GM21381 (cell line): ENCODE measurements around the gene ATXN7.

Experiments used
- ATAC-seq: cut with Tn5 transposase; IDR thresholded peaks from one replicate; pipeline ENCODE4 v1.9.1; 2021; ENCODE audit warnings: mild to moderate bottlenecking, moderate library complexity; ENCODE audit not compliant: unreplicated experiment

The ATXN7 gene

DNA sequence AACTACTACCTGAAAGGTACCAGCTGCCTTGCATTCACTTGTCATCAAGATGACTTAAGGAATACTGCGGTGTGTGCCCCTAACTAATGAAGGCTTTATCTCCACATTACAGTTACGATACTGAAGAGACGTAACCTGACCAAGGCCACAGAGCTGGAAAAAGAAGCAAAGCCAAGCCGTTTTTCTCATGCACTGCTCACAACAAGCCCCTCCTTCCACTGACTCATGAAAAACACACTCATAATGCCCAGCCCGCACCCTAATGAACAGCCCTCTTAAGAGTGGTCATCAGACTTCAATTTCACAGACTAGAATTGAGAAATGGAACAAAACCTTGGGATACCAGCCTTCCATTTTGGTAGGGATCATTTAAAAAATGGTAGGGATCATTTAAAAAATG is 148.0 kb downstream of the ATXN7 start:
- ATAC-seq: no peak

GRCh38 chr3:64016941-64017620 is 153.4 kb downstream of the ATXN7 start:
- ATAC-seq: no peak

DNA sequence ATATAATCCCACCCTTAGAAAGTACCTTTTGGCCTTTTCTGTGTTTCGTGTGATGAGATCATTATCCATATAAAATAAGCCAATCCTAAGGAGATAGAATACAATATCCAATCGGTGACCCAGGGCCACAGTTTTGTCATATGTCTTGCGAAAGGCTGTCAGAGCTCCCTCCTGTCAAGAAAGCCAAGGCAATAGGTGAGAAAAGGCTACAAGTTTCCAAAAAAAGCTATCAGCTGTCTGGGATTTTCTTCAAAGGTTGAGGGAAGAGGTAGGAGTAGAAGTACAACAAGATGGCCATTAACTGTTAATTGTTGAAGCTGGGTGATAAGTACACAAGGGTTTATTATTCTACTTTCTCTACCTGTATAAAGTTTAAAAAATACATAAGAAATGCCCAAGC is 155.6 kb downstream of the ATXN7 start:
- ATAC-seq: no peak

- ATAC-seq: no peak
Measured at GRCh38 chr3:64019879-64020278, 156.2 kb downstream of the ATXN7 start.

- ATAC-seq: no peak
Measured at GRCh38 chr3:64021922-64022321, 158.3 kb downstream of the ATXN7 start.

DNA sequence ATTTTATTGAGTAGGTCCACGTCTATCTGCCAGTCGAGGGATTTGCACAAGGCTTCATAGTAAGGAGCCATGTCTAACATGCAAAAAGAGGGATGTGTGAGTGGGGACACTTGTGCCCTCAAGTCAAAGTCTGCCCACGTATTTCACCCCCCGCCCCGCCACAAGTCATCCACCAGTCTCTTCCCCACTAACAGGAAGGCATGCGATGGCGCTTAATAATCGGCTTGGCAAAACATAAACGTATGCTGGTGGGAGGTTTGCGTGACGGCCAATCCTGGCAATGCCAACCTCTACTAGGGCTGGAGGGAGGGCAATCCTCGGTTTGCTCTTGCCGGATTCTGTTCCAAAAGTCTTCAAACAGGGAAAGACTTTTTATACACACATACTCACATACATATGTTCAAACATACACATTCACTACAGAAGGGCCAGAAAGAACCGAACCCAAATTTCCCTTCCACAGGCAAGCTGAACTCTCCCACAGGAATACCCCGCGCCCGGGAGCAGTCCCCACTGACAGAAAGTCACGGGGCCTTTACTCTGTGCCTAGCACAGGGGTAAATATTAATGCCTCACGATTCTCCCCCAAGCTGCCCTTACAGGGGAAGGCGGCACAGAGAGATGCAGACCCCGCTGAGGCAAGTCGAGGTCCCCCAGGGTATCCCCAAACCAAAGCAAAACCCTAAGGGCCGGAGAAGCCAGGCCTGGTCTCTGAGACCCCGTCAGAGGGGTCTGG is 159.0 kb downstream of the ATXN7 start:
- no peak for ATAC-seq

DNA sequence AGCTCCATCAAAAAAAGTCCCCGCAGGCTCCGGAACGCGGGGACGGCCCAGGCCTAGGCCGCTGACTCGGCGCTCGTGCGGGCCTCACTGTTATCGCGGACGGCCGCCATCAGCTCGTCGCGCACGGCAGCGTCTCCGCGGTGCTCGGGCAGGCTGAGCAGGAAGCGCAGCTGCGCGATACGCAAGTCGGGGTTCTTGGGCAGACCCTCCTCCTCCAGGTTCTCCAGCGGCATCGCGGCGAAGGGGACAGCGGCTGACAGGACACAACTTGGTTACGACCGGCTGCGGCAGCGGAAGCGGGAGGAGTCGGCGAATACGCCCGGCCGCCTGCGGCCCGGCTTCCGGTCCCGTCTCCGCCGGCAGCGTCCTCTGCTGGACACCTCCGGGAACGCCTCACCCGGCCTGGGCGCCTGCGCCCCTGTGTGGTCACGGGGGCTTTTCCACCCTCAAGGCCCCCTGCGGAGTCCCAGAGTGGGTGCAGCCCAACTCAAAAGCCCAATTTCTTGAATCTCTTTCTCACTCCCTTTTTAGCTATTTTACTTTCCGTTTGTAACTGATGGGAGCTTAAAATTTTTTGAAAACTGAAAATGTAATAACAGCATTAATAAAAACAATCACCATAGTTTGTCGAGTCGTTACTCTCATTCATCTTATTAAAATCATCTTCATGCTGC is 159.7 kb downstream of the ATXN7 start, which contains the start of gene PSMD6:
PSMD6 (minus strand) TSS at position 308 of the 674 bp plus-strand sequence; CDS start at position 233, 75 bp downstream.
- ATAC-seq: peak; percentile 96

GRCh38 chr3:64023861-64024223 is 160.2 kb downstream of the ATXN7 start:
- ATAC-seq: no peak

DNA sequence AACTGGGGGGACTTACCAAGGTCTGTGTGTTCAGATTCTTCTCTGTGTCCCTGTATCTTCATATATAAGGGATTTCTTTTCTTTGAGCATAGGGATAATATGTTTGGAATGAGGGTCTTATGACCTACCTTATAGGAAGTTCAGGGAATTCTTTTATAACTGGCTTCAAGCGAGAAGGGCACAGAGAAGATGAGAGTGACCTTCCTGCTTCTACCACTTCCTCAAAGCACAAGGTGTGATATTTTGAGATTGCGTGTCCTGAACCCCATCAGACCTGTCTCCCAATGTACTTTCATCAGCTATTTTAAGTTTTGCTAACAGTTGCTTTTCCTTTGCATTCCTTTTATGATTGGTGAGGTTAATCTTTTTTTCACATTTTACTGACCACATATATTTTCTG is 162.7 kb downstream of the ATXN7 start:
- ATAC-seq: no peak

DNA sequence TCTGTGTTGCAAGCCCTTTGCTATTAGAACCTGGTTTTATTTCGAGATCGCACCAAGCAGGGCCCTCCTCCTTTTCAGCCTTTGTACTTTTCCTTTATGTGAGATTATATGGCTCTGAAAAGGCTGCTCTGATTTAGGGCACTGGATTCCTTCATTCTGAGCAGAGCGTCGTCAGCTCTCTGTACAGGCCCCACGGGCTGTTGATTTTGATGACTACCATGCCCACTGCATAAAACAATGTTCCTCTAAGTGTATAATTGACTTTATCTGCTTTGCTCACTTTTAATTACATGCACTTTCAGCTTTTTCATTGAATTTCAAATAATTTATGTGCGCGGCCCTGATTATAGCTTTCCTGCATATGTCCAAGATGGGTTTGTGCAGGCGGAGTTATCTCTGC is 164.0 kb downstream of the ATXN7 start:
- no peak for ATAC-seq

DNA sequence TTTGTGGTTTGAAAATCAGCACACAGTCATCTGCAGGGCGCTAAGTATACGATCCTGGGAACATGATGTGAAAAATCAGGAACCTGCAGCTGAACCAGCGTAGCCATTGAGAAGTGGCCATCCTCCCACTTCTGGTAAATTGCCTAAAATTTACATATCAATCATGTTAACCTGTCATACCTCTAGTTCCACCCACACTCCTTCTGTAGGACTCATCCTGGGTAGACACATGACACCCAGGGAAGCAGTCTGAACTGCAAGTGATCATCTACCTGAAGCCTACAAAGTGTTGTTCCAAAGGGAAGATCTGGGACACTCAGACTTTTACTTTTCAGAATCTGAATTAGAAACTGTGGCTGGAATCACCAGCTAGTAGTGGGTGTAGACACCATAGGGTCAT is 165.1 kb downstream of the ATXN7 start:
- no peak for ATAC-seq

- no peak for ATAC-seq
Measured at GRCh38 chr3:64029287-64029686, 165.6 kb downstream of the ATXN7 start.

DNA sequence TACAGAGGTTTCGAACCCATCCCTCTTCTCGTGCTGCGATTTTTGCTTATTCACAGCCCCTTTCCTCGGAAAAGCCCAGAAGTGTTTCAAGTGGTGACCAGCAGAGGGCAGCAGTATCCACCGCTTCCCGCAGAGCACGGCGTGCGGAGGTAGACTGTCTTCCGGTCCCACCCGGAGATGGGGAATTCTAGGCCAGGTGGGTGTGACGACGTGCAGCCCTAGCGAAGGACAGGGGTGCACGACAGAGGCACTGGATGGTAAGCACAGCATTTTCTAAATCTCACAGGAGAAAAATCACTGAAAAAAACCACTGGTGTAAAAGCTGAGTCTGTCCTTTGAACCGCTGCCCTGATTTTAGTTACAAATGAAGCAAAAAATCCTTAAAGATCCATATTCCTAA is 167.1 kb downstream of the ATXN7 start:
- ATAC-seq: peak; percentile 92

- no peak for ATAC-seq
Measured at GRCh38 chr3:64031540-64032508, 168.2 kb downstream of the ATXN7 start.

GRCh38 chr3:64033069-64033468 is 169.4 kb downstream of the ATXN7 start:
- no peak for ATAC-seq

DNA sequence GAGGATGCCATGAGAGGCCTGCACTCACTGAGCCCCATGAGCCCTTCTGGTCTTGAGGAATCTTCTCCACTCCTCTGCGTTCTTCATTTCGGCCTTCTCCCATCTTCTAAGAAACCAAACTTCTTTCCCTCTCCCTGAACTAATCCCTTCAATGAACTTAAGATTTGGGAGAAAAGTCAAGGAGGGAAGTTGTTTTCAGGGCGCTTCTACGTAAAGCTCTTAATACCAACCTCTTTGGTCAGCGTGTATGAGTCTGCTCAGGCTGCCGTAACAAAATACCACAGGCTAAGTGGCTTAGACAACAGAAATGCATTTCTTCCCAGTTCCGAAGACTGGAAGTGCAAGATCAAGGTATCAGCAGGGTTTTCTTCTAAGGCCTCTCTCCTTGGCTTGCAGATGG is 173.4 kb downstream of the ATXN7 start:
- ATAC-seq: no peak

DNA sequence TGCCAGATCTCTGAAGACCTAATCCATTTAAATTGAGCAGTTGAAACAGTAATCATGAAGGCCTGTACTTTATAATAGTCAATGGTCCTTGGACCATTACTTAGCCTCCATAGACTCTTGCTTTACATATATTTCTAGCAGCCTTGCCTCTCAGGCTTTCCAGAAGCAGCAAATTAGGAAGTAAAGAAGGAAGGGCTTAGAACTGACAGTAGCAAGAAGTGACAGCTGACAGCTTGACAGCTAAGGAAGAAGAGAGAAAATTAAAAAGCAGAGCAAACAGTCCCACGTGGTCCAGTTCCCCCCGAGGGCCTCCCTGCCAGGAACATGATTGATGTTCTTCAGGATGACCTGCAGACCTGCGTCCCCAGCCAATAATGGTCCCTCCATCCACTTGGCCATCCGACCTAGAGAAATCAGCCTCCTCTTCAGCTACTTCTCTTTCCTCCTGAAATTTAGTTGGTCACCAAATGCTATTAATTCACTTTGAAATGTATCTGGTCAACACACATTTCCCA is 174.6 kb downstream of the ATXN7 start:
- ATAC-seq: no peak

DNA sequence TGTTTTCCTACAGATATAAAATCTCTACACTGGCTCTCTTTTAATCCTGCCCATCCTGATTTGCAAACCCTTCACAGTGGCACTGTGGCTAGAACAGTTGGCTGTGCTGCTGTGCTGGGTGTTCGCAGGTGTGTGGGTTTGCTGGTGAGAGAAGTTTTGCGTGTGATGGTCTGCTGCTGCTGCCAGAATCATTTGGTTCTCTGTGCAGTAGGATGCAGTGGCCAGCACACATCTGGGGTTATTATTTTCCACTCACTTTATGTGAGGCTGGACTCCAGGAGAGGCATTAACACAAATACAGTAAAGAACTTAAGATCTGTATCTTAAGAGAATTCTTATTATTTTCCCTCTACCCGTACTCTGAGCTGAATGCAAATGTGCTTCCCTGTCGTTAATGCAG is 175.7 kb downstream of the ATXN7 start:
- no peak for ATAC-seq

- no peak for ATAC-seq
Measured at GRCh38 chr3:64039981-64040733, 176.5 kb downstream of the ATXN7 start.

- ATAC-seq: no peak
Measured at GRCh38 chr3:64042952-64043351, 179.3 kb downstream of the ATXN7 start.
